ENCODE measurements around the gene GRM5.

DNA sequence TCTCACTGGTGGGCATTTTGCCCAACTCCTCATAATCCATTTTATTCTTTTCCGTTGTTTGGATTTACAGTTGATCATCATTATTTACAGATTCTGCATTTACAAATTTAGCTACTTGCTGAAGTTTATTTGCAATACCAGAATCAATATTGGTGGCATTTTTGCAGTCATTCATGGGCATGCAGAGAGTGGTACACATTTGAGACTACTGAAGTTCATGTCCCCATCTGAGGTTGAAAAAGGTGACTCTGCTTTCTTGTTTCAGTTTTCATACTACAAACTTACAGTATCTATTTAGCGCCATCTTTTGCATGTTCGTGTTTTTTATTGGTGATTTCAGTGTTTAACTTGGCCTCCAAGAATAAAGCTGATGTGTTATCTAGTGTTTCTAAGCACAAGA lies 409.5 kb downstream of the GRM5 start:
- TF ChIP-seq SIN3A (IDR thresholded peaks at IDR 0.05; ENCODE audit: borderline replicate concordance, insufficient read depth, low read length) (no peak), TAF1 (IDR thresholded peaks at IDR 0.05; ENCODE audit: borderline replicate concordance, insufficient read depth, low read length) (no peak), POLR2AphosphoS5 (IDR thresholded peaks at IDR 0.05; ENCODE audit: low read depth, low read length) (no peak)
